GM23338 (cell line): Measurements from ENCODE around the gene KDM4B. TPM values are rescaled to one million over a fixed set of nuclear protein-coding genes. Genes with fewer than 3 reads are reported as not detected.

ENCODE experiments used
- ATAC-seq: fragments of 200-7000 bp; cut with Tn5 transposase; 3 replicates; pipeline ENCODE4 v1.9.1; 2020
- DNase-seq: peaks from one replicate; pipeline ENCODE4 v3.0.0-alpha.2; 2015; ENCODE audit warnings: low spot score
- H2AFZ ChIP-seq: fragments of 200-600 bp; sonication (generic); 2 replicates; pipeline ENCODE4 v1.8.0; 2016; ENCODE audit warnings: antibody characterized with exemption, mild to moderate bottlenecking, moderate library complexity
- H3F3A ChIP-seq: fragments of 200-600 bp; sonication (generic); replicated peaks from 2 replicates; pipeline ENCODE4 v1.8.0; 2017; ENCODE audit warnings: antibody characterized with exemption, mixed run types, low read depth
- H3K27ac ChIP-seq: fragments of 200-600 bp; sonication (generic); 2 replicates; pipeline ENCODE4 v1.6.1; 2016; ENCODE audit warnings: low read depth
- H3K27me3 ChIP-seq: fragments of 200-600 bp; sonication (generic); 2 replicates; pipeline ENCODE4 v1.8.0; 2016; ENCODE audit warnings: mild to moderate bottlenecking, mixed run types, moderate library complexity; ENCODE audit not compliant: insufficient read depth
- H3K36me3 ChIP-seq: fragments of 200-600 bp; sonication (generic); 2 replicates; pipeline ENCODE4 v1.8.0; 2016; ENCODE audit warnings: mild to moderate bottlenecking; ENCODE audit not compliant: insufficient read depth
- H3K4me1 ChIP-seq: fragments of 200-600 bp; sonication (generic); 2 replicates; pipeline ENCODE4 v1.8.0; 2016; ENCODE audit warnings: mild to moderate bottlenecking, moderate library complexity; ENCODE audit not compliant: insufficient read depth
- H3K4me2 ChIP-seq: fragments of 200-600 bp; sonication (generic); 2 replicates; pipeline ENCODE4 v1.7.1; 2017; ENCODE audit warnings: mixed run types
- H3K4me3 ChIP-seq: fragments of 200-600 bp; sonication (generic); 2 replicates; pipeline ENCODE4 v1.6.1; 2016; ENCODE audit warnings: mixed run types
- H3K79me2 ChIP-seq: fragments of 200-600 bp; sonication (generic); replicated peaks from 2 replicates; pipeline ENCODE4 v1.8.0; 2017; ENCODE audit warnings: mild to moderate bottlenecking; ENCODE audit not compliant: insufficient read depth
- H3K9me2 ChIP-seq: fragments of 200-600 bp; sonication (generic); 2 replicates; pipeline ENCODE4 v1.8.0; 2017; ENCODE audit not compliant: insufficient read depth
- H4K20me1 ChIP-seq: fragments of 200-600 bp; sonication (generic); replicated peaks from 2 replicates; pipeline ENCODE4 v1.8.0; 2017; ENCODE audit warnings: mild to moderate bottlenecking; ENCODE audit not compliant: insufficient read depth
- H3K27ac Mint-ChIP-seq: 2 replicates; pipeline ENCODE4 v1.8.0; 2020; ENCODE audit warnings: inconsistent platforms, mild to moderate bottlenecking, moderate library complexity, mixed read lengths
- H3K27me3 Mint-ChIP-seq: 3 replicates; pipeline ENCODE4 v1.8.0; 2022; ENCODE audit warnings: low read depth, mild to moderate bottlenecking, moderate library complexity, mixed read lengths, inconsistent platforms; ENCODE audit not compliant: insufficient read depth, poor library complexity
- H3K36me3 Mint-ChIP-seq: 3 replicates; pipeline ENCODE4 v1.8.0; 2021; ENCODE audit warnings: low read depth, mild to moderate bottlenecking, inconsistent platforms, moderate library complexity, mixed read lengths
- H3K4me1 Mint-ChIP-seq: 3 replicates; pipeline ENCODE4 v1.8.0; 2020; ENCODE audit warnings: mild to moderate bottlenecking, inconsistent platforms, mixed read lengths
- H3K4me3 Mint-ChIP-seq: 3 replicates; pipeline ENCODE4 v1.8.0; 2021; ENCODE audit warnings: moderate library complexity, mild to moderate bottlenecking, inconsistent platforms, mixed read lengths
- H3K9me3 Mint-ChIP-seq: 3 replicates; pipeline ENCODE4 v1.8.0; 2020; ENCODE audit warnings: moderate library complexity, mild to moderate bottlenecking, inconsistent platforms, mixed read lengths
- CREB1 ChIP-seq: fragments of 250-450 bp; sonication (Bioruptor Pico); IDR thresholded peaks from 2 replicates; pipeline ENCODE4 v1.5.0; 2020; ENCODE audit warnings: low read depth, mild to moderate bottlenecking, moderate library complexity
- EZH2phosphoT487 ChIP-seq: fragments of 200-600 bp; sonication (generic); IDR thresholded peaks from one replicate; pipeline ENCODE4 v1.8.1; 2018; ENCODE audit warnings: antibody characterized with exemption; ENCODE audit not compliant: unreplicated experiment
- POLR2AphosphoS5 ChIP-seq: IDR thresholded peaks from 2 replicates; pipeline ENCODE4 v1.6.1; 2016; ENCODE audit warnings: antibody characterized with exemption, low read depth
- STAT1 ChIP-seq: IDR thresholded peaks from one replicate; pipeline ENCODE4 v1.6.1; 2016; ENCODE audit warnings: antibody characterized with exemption; ENCODE audit not compliant: unreplicated experiment
- ZNF462 ChIP-seq: fragments of 250-450 bp; sonication (Bioruptor Pico); IDR thresholded peaks from 2 replicates; pipeline ENCODE4 v1.5.0; 2020; ENCODE audit warnings: mild to moderate bottlenecking, moderate library complexity
- polyA plus RNA-seq: library from polyadenylated mRNA; unstranded; fragments of >200 nt; fragmentation: Nextera tagmentation; extraction: Ambion mirVana; gene quantifications from 2 replicates; pipeline ENCODE4 v1.2.1, GENCODE V29; 2016
- total RNA-seq: library from RNA; depleted of rRNA; stranded (reverse); fragments of >200 nt; shearing (Covaris generic); gene quantifications from 2 replicates; pipeline ENCODE4 v1.2.3, GENCODE V29; 2014

KDM4B gene
- total and polyA plus RNA-seq, 2 experiments from 2014 or later: 9.1 to 27.6 TPM

DNA sequence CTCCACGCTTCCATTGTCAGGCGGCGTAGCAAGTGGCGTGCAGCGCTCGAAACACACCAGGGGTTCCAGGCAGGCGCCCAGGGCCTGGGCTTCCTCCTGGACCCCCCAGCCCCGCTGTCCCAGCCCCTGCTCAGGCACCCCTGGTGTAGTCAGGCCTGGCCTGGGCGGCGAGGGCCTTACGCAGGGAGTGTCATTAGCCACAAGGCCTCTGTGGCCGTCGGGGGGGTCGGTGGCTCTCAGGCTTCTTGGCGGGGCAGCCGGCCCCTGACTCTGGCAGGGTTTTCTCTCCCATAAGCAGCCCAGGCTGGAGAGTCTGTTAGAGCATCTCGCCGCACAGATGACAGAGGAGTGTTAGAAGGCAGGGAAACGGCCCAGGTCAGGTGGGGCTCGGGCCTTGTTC lies 116.7 kb downstream of the KDM4B start (continued):
- no peak for TF ChIP-seq ZNF462 (CRISPR knock-in tag)

DNA sequence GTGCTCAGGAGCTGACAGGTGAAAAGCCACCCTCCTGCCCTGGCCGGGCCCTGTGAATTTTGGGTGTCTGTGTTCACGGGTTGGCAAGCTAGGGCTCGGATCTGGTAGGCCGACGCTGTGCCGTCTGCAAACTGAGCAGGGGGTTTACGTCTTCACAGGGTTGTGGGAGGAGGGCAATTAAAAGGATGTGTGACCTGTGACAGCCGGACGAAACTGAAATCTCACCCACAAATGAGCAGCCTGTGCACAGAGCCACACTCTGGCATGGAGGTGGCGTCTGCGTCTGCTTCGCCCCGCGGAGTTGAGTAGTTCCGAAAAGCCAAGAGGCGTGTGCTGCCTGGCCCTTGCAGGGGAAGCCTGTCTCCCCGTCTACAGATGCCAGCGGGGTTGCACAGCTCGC lies 117.3 kb downstream of the KDM4B start:
- Histone ChIP-seq H2AFZ (no peak overlapping the region), H3K27me3 (no peaks in the 10 kb centered on the region), H3K27ac (no peak overlapping the region), H3K4me3 (no peak overlapping the region), H4K20me1 (no peaks in the 10 kb centered on the region), H3K4me1 (no peaks in the 10 kb centered on the region), H3F3A (no peaks in the 10 kb centered on the region; the same call in 1 of the 2 replicates), H3K79me2 (no peaks in the 10 kb centered on the region), H3K36me3 (peaks cover 3% of the 10 kb centered on the region; the same call in 1 of the 2 replicates), H3K4me2 (no peak overlapping the region), H3K9me2 (no peaks in the 10 kb centered on the region)
- H3K4me1 Mint-ChIP-seq: peaks cover 18% of the 10 kb centered on the region; the same call in 2 of the 3 replicates
- H3K4me3 Mint-ChIP-seq: no peak overlapping the region
- peaks cover 6% of the 10 kb centered on the region; the same call in 1 of the 3 replicates for H3K36me3 Mint-ChIP-seq
- DNase-seq (no peak), ATAC-seq (peak; percentile 7)
- peaks cover 4% of the 10 kb centered on the region for H3K27me3 Mint-ChIP-seq
- peak overlapping the region; percentile 56; the same call in 1 of the 2 replicates for H3K27ac Mint-ChIP-seq
- no peaks in the 10 kb centered on the region for H3K9me3 Mint-ChIP-seq
- no peak for TF ChIP-seq EZH2phosphoT487
- no peak for TF ChIP-seq POLR2AphosphoS5
- no peak for TF ChIP-seq CREB1 (CRISPR knock-in tag)
- TF ChIP-seq STAT1: no peak
